ENCODE measurements around the gene MARVELD1.
"Not testable (repeated sequence)": the region's sequence is repeated elsewhere in the genome, so short reads cannot be mapped to it uniquely, and the experiment has no call there.

Gene MARVELD1

DNA sequence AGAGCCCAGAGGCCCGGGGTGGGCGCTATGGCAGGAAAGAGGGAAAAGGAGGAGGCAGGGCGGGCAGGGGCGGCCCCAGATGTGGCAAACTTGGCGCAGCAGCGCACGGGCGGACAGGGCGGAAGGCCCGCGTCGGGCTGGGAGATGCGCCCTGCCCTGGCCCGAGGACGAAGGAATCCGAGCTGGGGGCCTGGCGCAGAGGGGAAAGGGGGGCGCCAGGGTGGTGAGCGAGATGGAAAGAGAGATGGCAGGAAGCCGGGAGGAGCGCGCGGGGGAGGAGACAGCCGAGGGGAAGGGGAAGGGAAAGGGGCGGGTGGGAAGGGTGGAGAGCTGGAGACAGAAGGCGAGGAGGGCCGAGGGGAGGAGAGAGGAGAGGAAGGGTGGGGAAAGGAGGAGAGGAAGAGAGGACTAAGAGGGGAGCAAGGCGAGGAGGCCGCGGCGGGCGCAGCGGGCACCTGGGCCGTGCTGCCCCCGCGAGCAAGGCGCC lies at the start of gene MARVELD1:
TSS of gene MARVELD1 (plus strand) at position 392 of the 487 bp plus-strand sequence. CDS start 147 bp downstream, outside the sequence.
- DNase-seq = no peak

DNA sequence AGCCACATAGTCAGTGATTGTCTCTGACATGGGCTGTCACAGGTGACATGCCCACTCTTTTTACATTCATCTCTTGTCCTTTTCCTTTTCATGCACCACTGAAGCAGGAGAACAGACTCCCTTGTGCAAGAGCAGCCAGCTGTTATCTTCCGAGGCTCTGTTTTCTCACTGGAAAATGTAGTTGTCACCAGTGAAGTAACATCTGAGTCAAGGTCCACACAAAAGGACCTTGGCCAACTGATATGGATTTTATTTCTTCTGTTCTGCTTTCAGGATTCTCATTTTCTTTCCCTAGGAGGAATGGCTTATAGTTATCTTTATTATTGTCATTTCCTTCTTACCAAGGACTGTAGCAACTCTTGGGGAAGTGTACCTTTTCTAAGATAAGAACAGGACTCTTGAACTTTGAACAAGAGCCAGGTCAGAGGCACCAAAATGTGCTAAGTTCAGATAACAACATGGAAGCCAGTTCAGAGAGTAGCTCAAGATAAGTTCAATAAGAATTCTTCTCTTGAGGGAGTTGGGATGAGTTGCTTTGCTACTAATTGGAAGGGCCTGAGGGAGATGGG lies 49.2 kb upstream of the MARVELD1 start:
- DNase-seq = no peak

DNA sequence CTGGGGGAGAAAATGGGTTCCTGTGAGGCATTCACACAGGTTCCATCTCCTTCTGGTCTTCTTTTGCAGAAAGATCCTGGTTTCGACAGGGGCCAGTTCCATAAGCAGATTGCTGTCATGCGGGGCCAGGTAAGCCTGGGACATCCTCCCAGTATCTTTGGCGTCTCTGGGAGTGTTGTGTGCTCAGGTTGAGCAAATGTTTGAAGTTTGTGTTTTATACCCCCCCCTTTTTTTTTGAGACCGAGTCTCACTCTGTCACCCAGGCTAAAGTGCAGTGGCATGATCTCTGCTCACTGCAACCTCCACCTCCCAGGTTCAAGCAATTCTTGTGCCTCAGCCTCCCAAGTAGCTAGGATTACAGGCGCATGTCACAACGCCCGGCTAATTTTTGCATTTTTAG lies 46.5 kb upstream of the MARVELD1 start:
- DNase-seq = no peak

DNA sequence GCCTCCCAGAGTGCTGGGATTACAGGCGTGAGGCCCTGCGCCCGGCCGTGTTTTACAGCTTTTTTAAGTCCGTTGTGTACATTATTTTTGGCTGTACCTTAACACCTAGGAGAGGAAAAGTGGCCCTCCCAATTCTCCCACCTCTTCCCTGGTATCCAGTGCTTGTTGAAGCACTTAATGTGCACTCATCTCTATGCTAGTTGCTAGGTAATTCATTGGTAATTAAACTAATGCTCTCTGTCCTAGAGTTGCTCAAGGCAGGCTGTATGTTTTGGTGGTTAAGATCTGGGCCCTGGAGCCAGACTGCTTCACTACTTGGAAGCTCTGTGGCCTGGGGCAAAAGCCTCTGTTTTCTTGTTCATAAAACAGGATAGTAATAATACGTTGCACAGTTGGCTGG lies 46.1 kb upstream of the MARVELD1 start:
- DNase-seq = no peak

DNA sequence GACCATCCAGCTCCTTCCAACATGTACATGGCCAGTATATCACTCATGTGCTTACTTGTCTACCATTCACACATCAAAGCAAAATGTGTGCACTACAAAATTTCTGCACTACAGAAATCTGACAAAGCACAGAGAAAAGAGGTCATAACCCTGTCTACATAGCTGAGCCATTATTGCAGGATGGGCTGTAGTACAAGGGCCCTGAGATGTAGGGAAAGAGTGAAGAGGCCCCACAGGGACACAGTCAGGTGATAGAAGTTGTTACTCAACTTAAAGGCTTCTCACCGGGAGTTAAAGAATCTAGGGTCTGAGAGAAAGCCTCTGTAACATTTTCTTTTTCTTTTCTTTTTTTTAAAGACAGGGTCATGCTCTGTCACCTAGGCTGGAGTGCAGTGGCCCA lies 44.0 kb upstream of the MARVELD1 start:
- DNase-seq = no peak

DNA sequence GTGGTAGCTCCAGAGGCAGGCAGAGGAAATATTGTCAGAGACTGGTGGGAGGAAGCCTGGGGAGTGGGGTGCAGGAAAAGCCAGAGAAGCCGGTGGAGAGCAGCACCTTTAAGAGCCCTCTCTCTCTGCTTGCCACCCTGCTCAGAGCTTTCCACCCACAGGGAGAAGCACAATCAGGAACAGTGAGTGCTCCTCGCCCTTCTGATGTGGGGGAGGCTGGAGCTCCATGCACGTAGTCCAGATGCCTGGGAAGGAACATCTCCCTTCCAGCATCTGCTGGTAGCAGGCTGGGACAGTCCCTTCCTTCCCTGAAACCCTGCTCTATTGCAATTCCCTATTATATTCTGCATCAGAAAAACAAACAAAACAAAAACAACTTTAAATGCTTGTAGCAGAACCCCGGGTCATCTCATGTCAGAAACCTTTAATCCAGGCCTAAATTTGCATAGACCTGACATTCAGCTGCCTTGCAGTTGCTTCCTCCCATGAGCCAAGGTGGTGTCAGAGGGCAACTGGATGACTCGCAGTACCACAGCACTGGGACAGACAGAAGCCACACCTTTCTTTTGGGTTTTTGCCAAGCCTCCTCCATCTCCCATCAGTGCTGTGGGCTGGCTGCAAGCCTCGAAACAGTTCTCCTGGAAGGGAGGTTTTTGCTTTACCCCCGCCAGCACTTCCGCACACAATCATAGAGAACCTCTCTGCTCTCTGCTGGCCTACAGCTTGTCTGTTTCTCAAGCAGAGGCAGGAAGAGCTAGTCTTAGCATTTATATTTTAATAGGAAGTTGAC lies 39.6 kb upstream of the MARVELD1 start:
- DNase-seq = no peak

DNA sequence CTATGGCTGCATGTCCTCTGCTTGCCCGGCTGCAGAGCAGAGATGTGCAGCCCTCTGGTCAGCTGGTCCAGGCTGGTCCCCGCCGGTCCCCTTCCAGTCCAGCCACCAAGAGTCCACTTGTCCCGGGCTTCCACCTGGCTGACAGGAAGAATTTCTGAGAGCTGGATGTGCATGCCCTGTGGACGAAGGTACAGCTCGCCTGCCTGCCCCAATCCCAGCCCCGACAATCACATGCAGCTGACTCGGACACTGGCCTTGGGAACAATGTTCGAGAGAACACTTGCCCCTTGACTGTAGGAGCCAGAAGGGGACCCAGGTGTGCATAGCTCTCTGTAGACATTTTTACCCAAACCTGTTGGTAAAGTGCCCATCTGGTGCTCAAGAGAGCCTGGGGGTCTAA lies 38.3 kb upstream of the MARVELD1 start:
- DNase-seq = no peak

GRCh38 chr10:97676770-97677581 lies 36.6 kb upstream of the MARVELD1 start:
- DNase-seq = peak; percentile 65

- no peak for DNase-seq
These were observed 33.9 kb upstream of the MARVELD1 start for GRCh38 chr10:97679594-97679993.

GRCh38 chr10:97682042-97682441 lies 31.5 kb upstream of the MARVELD1 start:
- no peak for DNase-seq

DNA sequence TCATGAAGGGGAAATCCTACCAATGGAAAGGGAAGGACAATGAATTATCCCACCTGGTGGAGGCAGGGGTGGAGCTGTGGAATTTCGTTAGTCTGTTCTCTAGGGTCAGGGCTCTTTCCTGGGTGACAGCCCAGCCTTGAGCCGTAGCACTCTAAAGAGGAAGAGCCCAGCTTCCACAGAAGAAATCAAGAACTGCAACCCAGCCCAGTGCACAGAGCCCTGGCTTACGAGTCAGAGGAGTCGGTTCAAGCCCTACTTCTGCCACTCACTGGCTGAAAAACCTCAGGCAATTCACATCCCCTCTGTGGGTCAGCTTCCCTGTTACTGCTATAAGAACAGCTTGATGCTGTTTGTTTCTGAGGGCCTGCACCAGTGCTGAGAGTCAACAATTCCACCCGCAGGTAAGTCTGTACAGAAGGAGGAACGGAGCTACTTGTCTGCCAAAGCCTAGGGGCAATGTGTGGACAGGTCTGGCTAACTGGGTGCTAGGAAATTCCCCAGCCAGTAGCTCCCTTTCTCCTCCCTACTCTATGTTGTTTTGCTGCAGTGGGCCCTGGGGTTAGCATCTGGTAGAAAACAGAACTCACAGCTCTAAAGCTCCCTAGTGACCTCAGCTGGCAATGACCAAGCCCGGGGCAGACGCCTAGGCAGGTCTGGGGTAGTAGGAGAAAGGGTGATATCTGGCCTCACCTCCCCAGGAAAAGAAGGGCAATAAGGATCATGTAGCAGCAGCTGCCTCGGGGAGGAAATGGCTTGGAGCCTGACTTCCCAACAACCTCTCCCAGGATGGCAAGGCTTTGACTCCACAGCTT lies 29.8 kb upstream of the MARVELD1 start:
- no peak for DNase-seq

DNA sequence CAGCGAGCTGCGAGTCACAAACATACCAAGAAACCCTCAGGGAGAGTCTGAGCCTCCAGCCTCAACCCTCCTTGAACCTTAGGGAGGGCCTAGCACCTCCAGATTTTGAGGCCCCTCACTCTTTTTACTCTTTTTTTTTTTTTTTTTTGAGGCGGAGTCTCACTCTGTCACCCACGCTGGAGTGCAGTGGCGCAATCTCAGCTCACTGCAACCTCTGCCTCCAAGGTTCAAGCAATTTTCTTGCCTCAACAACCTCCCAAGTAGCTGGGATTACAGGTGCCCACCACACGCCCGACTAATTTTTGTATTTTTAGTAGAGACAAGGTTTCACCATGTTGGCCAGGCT lies 29.2 kb upstream of the MARVELD1 start:
- not testable (repeated sequence) for DNase-seq

DNA sequence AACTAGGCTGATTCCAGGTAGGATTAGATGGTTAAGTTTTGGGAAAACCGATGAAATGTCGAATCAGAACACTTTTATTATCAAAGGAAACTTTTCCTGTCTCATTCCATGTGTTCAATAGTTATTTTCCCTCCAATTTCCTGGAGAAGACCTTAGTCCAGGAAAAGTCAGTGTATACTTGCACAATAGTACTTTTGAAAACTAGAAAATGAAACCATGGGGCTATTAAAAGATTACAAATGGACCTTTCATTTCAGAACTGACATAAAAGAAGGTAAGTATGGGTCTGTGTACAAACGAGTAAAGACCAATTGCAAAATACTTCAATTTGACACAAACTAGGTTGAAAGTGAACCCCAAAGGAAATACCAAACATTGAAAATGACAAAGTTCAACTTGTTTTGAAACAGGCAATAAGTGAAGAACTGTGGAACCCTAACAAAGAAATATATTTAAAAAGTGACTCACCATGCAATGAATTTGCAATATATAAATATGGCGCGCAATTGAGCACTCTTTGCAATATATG lies 28.6 kb upstream of the MARVELD1 start:
- DNase-seq = no peak

GRCh38 chr10:97685395-97685958 lies 28.1 kb upstream of the MARVELD1 start:
- no peak for DNase-seq

DNA sequence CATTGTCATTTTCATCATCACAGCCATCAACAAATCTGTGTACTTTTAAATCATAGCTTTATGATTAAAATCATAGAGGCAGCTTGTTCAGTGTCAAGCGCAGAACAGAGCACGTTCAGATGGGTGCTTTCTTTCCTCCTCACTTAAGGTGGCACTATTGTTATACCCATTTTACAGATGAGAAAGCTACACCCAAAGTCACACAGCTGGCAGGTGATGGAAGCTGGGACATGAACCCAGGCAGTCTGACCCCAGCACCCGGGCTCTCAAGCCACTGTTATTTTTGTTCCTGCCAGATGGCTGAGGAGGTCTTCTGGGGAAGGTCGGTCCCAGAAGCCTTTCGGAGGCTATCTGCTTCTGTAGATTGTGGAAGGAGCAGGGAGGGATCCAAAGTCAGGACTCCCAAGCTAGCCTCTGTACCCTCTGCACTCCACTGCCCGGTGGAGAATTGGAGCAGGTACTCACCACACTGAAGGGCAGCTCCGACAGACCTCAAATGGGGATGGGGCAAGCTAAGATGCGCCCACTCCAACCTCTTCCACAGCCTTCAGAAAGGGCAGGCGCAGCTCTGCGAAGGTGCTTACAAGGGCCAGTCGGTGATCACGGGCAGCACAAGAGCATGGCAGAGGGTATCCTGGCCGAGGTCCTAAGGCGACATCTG lies 27.1 kb upstream of the MARVELD1 start:
- peak; percentile 30 for DNase-seq

GRCh38 chr10:97686962-97687784 lies 26.4 kb upstream of the MARVELD1 start, which contains the start of gene AVPI1:
AVPI1 (minus strand) TSS chr10:97687241; CDS start chr10:97679905, 7,336 bp downstream.
- DNase-seq = peak; percentile 96

GRCh38 chr10:97687785-97688781 lies 25.4 kb upstream of the MARVELD1 start:
- no peak for DNase-seq

GRCh38 chr10:97689559-97690020 lies 23.9 kb upstream of the MARVELD1 start:
- DNase-seq = no peak

DNA sequence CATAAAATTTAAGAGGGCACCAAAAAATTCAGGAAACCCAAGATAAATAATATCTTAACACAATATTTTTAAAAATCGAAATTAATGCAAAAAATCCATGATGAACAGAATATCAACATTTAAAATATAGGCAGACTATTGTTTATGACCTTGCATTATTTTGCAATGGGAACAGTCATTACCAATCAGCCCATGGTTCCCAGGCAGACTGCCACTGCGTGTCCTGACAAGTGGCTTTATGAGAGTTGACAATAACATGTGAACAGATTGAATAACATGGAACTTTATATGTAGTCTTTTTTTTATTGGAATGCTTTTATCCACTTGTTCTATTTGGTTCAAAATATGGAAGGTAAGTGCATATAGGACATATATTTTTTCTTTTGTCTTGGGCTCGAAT lies 23.4 kb upstream of the MARVELD1 start:
- DNase-seq = no peak

Measured in CD4-positive, alpha-beta T cell treated with Interleukin-17A for 1 hour (primary cell).